Measurements from ENCODE around the gene SAFB2. TPM values are rescaled to one million over a fixed set of nuclear protein-coding genes. Genes with fewer than 3 reads are reported as not detected.

SAFB2 gene
- total RNA-seq, 4 donors from 2014 or later, result 33.6 to 72.0 (median 45.2) TPM

- no peak for TF ChIP-seq CTCF (IDR thresholded peaks at IDR 0.05; ENCODE audit: low read depth)
Measured at GRCh38 chr19:5564930-5565329, 57.6 kb downstream of the SAFB2 start.

- TF ChIP-seq CTCF (IDR thresholded peaks at IDR 0.05; ENCODE audit: low read depth), result no peak
Measured at GRCh38 chr19:5563935-5564612, 58.5 kb downstream of the SAFB2 start.

GRCh38 chr19:5563008-5563431, 59.6 kb downstream of the SAFB2 start:
- no peak for TF ChIP-seq CTCF (IDR thresholded peaks at IDR 0.05; ENCODE audit: low read depth)

- no peak for TF ChIP-seq CTCF (IDR thresholded peaks at IDR 0.05; ENCODE audit: low read depth)
Measured at GRCh38 chr19:5562280-5562679, 60.3 kb downstream of the SAFB2 start.

- no peak for TF ChIP-seq CTCF (IDR thresholded peaks at IDR 0.05; ENCODE audit: low read depth)
Measured at GRCh38 chr19:5561559-5561958, 61.0 kb downstream of the SAFB2 start.

- TF ChIP-seq CTCF (IDR thresholded peaks at IDR 0.05; ENCODE audit: low read depth), result no peak
Measured at GRCh38 chr19:5560156-5560555, 62.4 kb downstream of the SAFB2 start.

- TF ChIP-seq CTCF (IDR thresholded peaks at IDR 0.05; ENCODE audit: low read depth), result no peak
Measured at GRCh38 chr19:5559804-5560133, 62.8 kb downstream of the SAFB2 start.

Data from subcutaneous adipose tissue (tissue), 4 donors.